GM10847 (cell line): Measurements from ENCODE around the gene NAA20.

Experiments
- POLR2A ChIP-seq: IDR thresholded peaks from 2 replicates; pipeline ENCODE4 v1.6.1; 2011; ENCODE audit not compliant: insufficient read length; ENCODE audit errors: extremely low read depth

Gene NAA20

DNA sequence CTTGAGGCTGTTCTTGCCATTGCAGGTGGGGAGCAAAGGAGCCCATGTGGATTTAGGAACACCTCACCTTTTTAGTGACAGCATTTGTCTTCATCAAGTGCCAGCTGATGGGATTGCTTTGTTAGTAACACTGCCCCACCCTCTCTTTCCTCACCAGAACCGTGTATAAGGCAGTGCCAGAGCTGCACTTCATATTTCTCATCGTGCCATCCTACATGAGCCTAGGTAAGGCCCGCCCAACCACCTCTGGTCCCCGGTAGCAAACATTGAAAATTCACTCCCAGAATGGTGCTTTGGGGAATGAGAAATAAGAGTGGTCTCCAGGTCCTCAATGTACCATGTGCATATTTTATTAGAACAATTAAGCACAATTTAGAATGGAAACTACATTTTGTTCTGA lies 57.9 kb downstream of the NAA20 start:
- TF ChIP-seq POLR2A: no peak

DNA sequence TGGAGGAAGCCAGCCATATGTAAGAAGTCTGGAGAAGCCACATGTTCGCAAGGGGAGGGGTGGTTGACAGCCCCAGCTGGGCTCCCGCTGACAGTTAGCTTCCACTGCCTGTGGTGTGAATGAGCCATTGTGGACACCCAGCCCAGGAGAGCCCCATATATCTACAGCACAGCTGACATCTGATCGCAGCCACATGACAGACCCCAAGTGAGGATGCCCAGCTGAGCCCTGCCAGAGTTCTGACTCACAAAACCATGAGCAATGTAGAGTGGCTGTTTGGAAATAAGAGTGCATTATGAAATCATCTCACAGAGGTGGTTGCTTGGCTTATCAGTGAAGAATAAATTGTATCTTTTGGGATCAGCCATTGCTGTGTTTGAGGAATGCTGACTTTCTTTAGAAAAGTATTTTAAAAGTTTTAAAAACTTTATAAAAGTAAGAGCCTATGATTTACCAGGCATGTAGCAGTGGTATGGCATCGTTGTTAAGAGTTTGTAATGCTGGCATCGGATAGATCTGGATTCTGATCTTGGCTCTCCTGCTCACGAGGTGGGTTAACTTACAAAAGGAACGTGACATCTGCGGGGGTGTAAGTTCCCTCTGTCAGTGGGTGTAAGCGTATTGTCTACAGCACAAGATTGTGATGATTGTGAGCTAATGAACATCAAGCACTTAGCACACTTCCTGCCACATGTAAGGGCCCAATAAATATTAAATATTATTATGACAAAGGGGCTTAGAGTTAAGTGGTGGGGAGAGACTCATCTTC lies 59.3 kb downstream of the NAA20 start:
- TF ChIP-seq POLR2A: no peak

GRCh38 chr20:20078041-20078440 lies 60.9 kb downstream of the NAA20 start:
- TF ChIP-seq POLR2A: no peak

GRCh38 chr20:20079102-20079784 lies 62.1 kb downstream of the NAA20 start:
- TF ChIP-seq POLR2A: no peak
